Ramos (cell line): ENCODE data around the gene BIN2.
"Not testable (repeated sequence)": the region's sequence is repeated elsewhere in the genome, so short reads cannot be mapped to it uniquely, and the experiment has no call there.

Source experiments
- in situ Hi-C: fragments of 300-500 bp; cut with MboI; formaldehyde crosslinking; loops from one replicate; pipeline ENCODE4 v1.14.3; 2022; ENCODE audit warnings: low sequenced_read_pairs; ENCODE audit not compliant: unreplicated experiment

Gene BIN2

DNA sequence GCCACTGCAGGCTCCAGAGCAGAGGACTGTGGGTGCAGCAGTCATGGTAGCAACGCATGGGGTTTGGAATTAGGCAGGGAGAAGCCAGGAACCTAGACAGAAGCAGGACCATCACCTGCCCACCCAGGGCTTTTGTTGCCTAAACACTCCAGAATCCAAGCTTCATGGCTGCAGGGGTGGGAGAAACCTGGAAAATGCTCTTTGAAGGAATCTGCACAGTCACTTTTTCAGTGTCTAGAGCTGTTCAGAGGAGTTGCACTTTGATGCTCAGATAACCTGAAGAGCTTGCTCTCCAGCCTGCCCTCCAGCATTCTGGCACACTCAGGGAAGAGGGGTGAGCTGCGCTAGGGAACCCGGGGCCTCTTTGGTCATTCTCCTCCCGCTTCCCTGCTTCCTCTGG is 24.1 kb upstream of the BIN2 start:
- in situ Hi-C loops, result loop anchor here (10.0 kb wide), 1 partner anchor 533 kb away; no protein-coding TSS in a partner anchor

- in situ Hi-C loops, result loop anchor here (10.0 kb wide), 1 partner anchor 532 kb away; no protein-coding TSS in a partner anchor
Measured at GRCh38 chr12:51346581-51346980, 22.6 kb upstream of the BIN2 start, which contains the start of gene CELA1. Gene CELA1 (minus strand): TSS chr12:51346679. CDS start chr12:51346638, 41 bp downstream.

- in situ Hi-C loops, result loop anchor here (10.0 kb wide), 1 partner anchor 531 kb away; no protein-coding TSS in a partner anchor
Measured at GRCh38 chr12:51345681-51346080, 21.7 kb upstream of the BIN2 start.

DNA sequence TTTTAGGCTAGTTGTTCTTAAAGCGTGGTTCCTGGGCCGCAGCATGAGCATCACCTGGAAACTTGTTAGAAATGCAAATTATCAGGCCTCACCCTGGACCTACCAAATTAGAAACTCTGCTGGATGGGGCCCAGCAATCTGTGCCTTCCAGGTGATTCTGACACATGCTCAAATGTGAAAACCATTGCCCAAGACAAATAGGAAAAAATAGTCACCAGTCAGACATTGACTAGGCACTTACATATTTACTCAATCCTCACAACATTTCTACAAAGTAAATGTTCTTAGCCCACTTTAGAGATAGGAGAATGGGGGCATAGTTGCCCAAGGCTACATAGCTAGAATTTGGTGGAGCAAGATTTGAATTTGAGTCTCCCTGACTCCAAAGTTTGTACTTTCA is 19.2 kb upstream of the BIN2 start:
- in situ Hi-C loops, result loop anchor here (5.0 to 10.0 kb wide), 2 partner anchors 76 to 528 kb away; no protein-coding TSS in a partner anchor

GRCh38 chr12:51342416-51342815 is 18.4 kb upstream of the BIN2 start:
- in situ Hi-C loops, result loop anchor here (5.0 to 10.0 kb wide), 2 partner anchors 75 to 528 kb away; no protein-coding TSS in a partner anchor

- in situ Hi-C loops, result loop anchor here (5.0 to 10.0 kb wide), 2 partner anchors 74 to 527 kb away; no protein-coding TSS in a partner anchor
Measured at GRCh38 chr12:51341251-51342007, 17.5 kb upstream of the BIN2 start.

DNA sequence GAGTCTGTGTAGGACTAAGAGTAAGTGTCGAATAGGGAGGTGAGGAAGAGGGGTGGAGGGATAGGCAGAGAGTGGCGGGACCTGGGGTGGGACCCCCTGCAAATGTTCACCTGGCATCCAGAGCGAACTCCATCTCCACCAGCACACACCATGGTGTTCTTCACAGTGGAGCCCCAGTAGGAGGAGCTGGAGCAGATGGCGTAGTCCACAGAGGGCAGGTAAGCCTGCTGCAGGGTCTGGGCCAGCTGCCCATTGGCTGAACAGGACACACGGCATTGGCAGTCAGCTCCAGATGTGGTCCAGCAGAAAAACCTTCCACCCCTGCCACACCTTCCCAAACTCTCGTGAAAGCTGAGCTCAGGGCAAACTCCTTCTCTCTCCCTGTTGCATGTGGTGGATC is 15.8 kb upstream of the BIN2 start:
- in situ Hi-C loops, result loop anchor here (5.0 to 10.0 kb wide), 2 partner anchors 72 to 525 kb away; no protein-coding TSS in a partner anchor

DNA sequence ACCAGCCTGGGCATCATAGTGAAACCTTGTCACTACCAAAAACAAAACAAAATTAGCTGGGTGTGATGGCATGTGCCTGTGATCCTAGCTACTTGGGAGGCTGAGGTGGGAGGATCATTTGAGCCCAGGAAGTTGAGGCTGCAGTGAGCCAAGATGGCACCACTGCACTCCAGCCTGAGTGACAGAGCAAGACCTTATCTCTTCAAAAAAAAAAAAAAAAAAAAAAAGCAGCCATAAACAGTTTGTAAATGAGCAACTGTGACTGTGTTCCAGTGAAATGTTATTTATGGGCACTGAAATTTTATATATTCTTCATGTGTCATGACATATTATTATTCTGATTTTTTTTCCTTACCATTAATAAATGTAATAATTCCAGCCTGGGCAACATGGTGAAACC is 13.4 kb upstream of the BIN2 start:
- in situ Hi-C loops, result not testable (repeated sequence)

DNA sequence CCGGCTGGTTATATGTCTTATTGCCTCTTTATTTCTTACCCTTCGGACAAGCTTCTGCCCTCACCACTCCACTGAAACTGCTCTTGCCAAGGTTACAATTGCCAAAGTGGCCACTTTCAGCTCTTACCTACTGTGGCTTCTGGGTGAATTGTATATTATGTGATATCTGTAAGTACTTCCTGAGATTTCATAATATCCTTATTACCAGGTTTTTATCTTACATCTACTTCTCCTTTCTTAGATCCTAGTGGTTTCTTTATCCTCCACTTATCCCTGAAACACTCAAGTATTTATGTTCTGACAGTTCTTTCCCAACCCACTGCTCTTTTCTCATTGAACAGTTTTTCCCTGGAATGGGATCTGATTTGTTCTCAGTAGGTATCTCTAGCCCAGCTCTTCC is 12.0 kb upstream of the BIN2 start:
- in situ Hi-C loops, result no loop called here

- in situ Hi-C loops, result no loop called here
Measured at GRCh38 chr12:51334764-51335163, 10.8 kb upstream of the BIN2 start.

DNA sequence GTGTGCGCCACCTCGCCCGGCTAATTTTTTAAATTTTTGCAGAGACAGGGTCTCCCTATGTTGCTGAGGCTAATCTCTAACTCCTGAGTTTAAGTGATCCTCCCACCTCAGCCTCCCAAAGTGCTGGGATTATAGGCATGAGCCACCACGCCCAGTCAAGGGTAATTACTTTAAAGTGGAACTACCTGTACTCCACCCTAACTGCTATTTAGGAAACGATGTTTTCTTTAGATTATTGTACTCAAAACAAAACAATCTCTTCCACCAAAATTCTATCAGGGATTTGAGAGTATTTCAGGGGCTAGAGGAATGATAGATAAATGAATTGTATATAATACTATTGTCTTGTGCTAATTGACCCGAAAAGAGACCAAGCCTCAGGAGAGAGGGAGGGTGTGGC is 9.6 kb upstream of the BIN2 start:
- in situ Hi-C loops, result no loop called here

DNA sequence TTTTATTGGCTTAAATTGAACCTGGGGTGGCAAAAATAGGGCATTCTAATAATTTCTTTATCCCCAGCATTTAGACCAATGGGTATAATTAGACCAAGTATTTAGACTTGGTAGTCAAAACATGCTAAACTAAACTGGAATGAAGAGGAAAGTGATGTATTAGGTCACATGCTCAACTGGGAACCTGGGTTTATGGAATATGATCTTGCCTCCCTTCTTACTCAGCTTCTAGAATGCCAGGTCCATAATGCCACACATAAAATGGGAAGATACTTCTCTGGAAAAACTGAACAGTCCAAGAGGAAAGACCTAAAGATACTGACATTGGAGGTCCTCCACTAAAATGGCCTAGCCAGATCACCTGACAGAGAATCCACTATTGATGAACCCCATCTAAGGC is 6.2 kb upstream of the BIN2 start:
- in situ Hi-C loops, result no loop called here

GRCh38 chr12:51329742-51330141 is 5.8 kb upstream of the BIN2 start:
- in situ Hi-C loops, result no loop called here

DNA sequence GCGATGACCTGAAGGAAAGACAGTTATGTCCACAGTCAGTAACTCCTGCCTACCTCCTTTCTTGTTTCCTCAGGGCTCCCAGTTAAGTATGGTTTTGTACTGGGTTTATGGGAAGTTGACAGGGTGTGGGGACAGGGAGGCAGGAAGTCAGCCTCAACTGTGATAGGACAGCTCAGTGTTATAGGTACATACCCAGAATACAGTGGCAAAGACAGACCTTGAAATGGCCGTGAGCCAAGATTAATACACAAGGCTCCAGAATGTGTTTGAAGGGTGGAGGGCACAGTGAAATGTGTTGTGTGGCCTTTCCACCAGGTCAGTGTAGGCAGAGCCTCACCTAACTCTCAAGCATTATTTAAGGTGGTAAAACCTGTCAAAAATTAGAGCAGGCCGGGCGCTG is 4.6 kb upstream of the BIN2 start:
- in situ Hi-C loops, result no loop called here

- in situ Hi-C loops, result no loop called here
Measured at GRCh38 chr12:51326698-51327439, 2.9 kb upstream of the BIN2 start.

GRCh38 chr12:51324953-51325352 is 979 bp upstream of the BIN2 start:
- in situ Hi-C loops, result no loop called here

GRCh38 chr12:51323317-51323960 is 535 bp downstream of the BIN2 start:
- in situ Hi-C loops, result no loop called here

DNA sequence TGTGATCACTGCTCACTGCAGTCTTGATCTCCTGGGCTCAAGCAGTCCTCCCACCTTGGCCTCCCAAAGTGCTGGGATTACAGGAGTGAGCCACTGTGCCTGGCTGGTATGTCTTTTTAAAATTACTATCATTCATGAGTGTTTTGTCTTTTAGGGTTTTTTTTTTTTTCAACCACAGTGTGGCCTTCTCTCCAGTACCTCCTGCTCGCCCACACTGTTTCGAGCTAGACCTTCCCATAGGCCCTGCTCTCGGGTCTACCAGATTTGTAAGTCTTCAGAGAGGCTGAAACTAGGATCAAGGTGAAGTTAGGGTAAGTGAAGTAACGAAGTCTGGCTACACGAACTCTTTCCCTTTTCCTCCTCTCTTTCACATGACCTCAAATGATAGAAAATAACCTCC is 1.5 kb downstream of the BIN2 start:
- in situ Hi-C loops, result no loop called here

DNA sequence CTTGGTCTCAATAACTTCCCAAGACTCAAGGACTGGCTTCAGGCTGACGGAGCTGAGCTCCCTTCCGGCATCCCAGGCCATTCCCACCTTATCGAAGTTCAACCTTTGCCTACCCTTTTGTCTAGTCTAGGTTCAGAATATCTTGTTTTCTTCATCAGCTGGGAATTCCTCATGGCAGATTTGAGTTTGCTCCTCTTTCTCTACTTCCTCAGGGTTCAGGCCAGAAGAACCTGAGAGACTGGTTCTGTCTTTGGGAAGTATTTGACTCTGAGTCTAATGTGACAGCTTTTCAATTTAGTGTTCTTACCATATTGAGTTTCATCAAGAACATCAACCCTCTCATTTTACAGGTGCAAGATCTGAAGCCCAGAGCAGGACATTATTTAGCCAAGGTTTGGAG is 2.1 kb downstream of the BIN2 start:
- in situ Hi-C loops, result no loop called here

DNA sequence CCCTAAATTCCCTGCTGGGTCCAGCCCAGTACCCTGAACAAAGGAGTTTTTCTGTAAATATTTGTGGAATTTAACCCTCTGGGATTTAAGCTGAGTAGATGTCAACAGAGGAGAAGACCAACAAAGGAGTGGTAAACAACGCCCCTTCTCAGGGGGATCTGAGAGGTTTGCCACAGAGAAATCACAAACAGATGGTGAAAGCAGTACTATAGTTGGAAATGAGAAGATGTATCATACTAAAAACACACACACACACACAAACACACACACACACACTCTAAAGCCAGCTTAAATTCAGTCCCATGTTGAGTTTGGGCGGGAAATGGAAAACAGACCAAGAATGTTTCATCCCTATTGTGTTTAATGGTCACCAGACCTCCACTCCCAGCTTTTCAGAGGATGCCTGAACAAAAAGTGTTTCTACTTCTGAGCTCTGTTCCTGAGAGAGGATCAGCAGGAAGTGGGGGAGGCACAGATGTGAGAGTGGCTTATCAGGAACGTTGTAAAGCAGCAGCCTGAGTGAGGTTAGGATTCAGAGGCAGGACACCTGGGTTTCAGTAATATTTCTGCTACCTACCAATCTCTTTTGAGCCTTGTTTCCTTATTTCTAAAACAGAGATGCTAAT is 3.2 kb downstream of the BIN2 start:
- in situ Hi-C loops, result no loop called here
